DND-41 (cell line): ENCODE measurements around the gene PLPP1.

ENCODE experiments used
- ATAC-seq: fragments of 200-7000 bp; cut with Tn5 transposase; 3 replicates; pipeline ENCODE4 v1.9.1; 2021; ENCODE audit warnings: low read depth; ENCODE audit not compliant: insufficient read depth
- DNase-seq: peaks from one replicate; pipeline ENCODE4 v3.0.0-alpha.2; 2020
- H2AFZ ChIP-seq: 2 replicates; pipeline ENCODE4 v1.6.0; 2012; ENCODE audit warnings: low read depth, low read length
- H3K27ac ChIP-seq: 2 replicates; pipeline ENCODE4 v1.5.1; 2012; ENCODE audit warnings: low read length, inconsistent platforms
- H3K27me3 ChIP-seq: fragments of 200-600 bp; sonication (generic); 2 replicates; pipeline ENCODE4 v1.6.0; 2012; ENCODE audit warnings: low read length, mild to moderate bottlenecking, inconsistent platforms; ENCODE audit not compliant: insufficient read depth, poor library complexity
- H3K36me3 ChIP-seq: 2 replicates; pipeline ENCODE4 v1.5.1; 2012; ENCODE audit warnings: low read length, inconsistent platforms; ENCODE audit not compliant: insufficient read depth
- H3K4me1 ChIP-seq: 2 replicates; pipeline ENCODE4 v1.5.1; 2012; ENCODE audit warnings: mild to moderate bottlenecking, low read length; ENCODE audit not compliant: insufficient read depth
- H3K4me2 ChIP-seq: 2 replicates; pipeline ENCODE4 v1.6.0; 2012; ENCODE audit warnings: mild to moderate bottlenecking, moderate library complexity, low read length, inconsistent platforms; ENCODE audit not compliant: insufficient read depth
- H3K4me3 ChIP-seq, 2 experiments: fragments of 200-600 bp in 1 of 2; shearing (Covaris generic) in 1 of 2; 2 replicates each; pipeline ENCODE4 v1.5.1; 2012 to 2016; ENCODE audit warnings: inconsistent platforms in 2 of 2, low read length in 2 of 2, mild to moderate bottlenecking in 2 of 2, low read depth in 1 of 2, moderate library complexity in 1 of 2
- H3K79me2 ChIP-seq: 2 replicates; pipeline ENCODE4 v1.6.0; 2012; ENCODE audit warnings: low read length, inconsistent platforms; ENCODE audit not compliant: insufficient read depth
- H3K9ac ChIP-seq: 2 replicates; pipeline ENCODE4 v1.6.0; 2012; ENCODE audit warnings: low read depth, mild to moderate bottlenecking, inconsistent platforms, low read length, moderate library complexity
- H3K9me3 ChIP-seq: 2 replicates; pipeline ENCODE4 v1.5.1; 2012; ENCODE audit warnings: low read length, moderate library complexity, mild to moderate bottlenecking, inconsistent platforms; ENCODE audit not compliant: insufficient read depth, severe bottlenecking
- H4K20me1 ChIP-seq: 2 replicates; pipeline ENCODE4 v1.6.0; 2012; ENCODE audit warnings: low read length; ENCODE audit not compliant: insufficient read depth
- EZH2 ChIP-seq: IDR thresholded peaks from 3 replicates; pipeline ENCODE4 v1.6.1; 2012; ENCODE audit warnings: borderline replicate concordance, low read depth, mild to moderate bottlenecking, moderate library complexity, low read length, inconsistent platforms; ENCODE audit not compliant: severe bottlenecking
- TF ChIP-seq, protein P1 (sequence below): IDR thresholded peaks from 2 replicates; pipeline ENCODE4 v1.5.1; 2012; ENCODE audit warnings: borderline replicate concordance, low read length, moderate library complexity, mild to moderate bottlenecking; ENCODE audit not compliant: poor library complexity, severe bottlenecking; ENCODE audit errors: extremely low read depth

PLPP1 gene

DNA sequence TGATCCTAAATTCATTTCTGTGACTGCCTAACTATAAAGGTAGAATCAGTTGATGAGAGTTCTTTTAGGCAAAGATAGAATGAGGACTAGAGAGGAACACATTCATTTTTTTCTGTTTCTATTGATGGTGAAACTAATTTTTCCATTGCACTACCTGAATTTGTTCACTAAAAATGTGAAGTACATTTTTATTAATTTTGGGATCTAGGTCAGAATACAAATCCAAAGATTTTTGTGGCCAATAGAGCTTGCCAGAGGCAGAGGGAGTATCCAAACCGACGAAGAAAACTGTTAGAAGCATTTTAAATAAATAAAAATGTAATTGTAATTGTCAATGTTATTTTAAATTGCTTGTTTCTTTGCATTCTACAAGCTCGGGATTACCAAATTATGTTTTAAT is 148.9 kb downstream of the PLPP1 start:
- no peak for DNase-seq
- Histone ChIP-seq H3K79me2 (0 out of 2 replicates have a peak, but pooled peaks cover 4% of the 10 kb centered on the region), H3K4me1 (no peaks in the 10 kb centered on the region), H4K20me1 (no peaks in the 10 kb centered on the region), H3K9ac (no peak overlapping the region), H3K4me3 (no peak overlapping the region), H3K36me3 (peaks cover 65% of the 10 kb centered on the region), H3K27me3 (no peaks in the 10 kb centered on the region), H2AFZ (no peak overlapping the region), H3K27ac (no peak overlapping the region), H3K9me3 (peaks cover 7% of the 10 kb centered on the region), H3K4me2 (no peak overlapping the region)
- TF ChIP-seq, protein P1, sequence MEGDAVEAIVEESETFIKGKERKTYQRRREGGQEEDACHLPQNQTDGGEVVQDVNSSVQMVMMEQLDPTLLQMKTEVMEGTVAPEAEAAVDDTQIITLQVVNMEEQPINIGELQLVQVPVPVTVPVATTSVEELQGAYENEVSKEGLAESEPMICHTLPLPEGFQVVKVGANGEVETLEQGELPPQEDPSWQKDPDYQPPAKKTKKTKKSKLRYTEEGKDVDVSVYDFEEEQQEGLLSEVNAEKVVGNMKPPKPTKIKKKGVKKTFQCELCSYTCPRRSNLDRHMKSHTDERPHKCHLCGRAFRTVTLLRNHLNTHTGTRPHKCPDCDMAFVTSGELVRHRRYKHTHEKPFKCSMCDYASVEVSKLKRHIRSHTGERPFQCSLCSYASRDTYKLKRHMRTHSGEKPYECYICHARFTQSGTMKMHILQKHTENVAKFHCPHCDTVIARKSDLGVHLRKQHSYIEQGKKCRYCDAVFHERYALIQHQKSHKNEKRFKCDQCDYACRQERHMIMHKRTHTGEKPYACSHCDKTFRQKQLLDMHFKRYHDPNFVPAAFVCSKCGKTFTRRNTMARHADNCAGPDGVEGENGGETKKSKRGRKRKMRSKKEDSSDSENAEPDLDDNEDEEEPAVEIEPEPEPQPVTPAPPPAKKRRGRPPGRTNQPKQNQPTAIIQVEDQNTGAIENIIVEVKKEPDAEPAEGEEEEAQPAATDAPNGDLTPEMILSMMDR, result no peak
- TF ChIP-seq EZH2, result no peak
- ATAC-seq, result no peak

DNA sequence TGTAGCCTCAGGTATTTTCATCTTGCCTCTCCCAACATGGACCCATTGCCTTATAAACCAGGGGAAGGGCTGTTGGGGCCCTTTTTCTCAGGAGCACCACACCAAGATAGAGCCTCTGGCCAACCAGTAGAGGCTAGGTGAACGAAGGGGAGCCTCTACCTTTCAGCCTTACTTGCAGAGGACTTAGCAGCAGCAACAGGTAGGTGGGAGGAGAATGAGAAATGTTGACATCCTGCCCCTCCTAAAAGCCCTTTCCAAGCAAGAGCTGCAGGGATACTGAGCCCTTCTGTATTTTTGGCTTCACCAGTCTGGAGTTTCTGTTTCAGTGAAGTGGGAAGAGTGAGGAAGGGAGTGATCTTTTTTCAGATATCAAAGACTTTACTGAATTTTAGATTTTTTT is 149.5 kb downstream of the PLPP1 start:
- H3K9me3 ChIP-seq, result peaks cover 7% of the 10 kb centered on the region
- 0 out of 2 replicates have a peak, but pooled peaks cover 4% of the 10 kb centered on the region for H3K79me2 ChIP-seq
- H3K27me3 ChIP-seq, result no peaks in the 10 kb centered on the region
- H3K9ac ChIP-seq, result no peak overlapping the region
- H2AFZ ChIP-seq, result no peak overlapping the region
- no peaks in the 10 kb centered on the region for H4K20me1 ChIP-seq
- H3K4me3 ChIP-seq, result no peak overlapping the region
- peaks cover 66% of the 10 kb centered on the region for H3K36me3 ChIP-seq
- no peak overlapping the region for H3K4me2 ChIP-seq
- no peak for TF ChIP-seq EZH2
- TF ChIP-seq, protein P1, result no peak
- no peaks in the 10 kb centered on the region for H3K4me1 ChIP-seq
- no peak for ATAC-seq
- no peak overlapping the region for H3K27ac ChIP-seq
- no peak for DNase-seq

DNA sequence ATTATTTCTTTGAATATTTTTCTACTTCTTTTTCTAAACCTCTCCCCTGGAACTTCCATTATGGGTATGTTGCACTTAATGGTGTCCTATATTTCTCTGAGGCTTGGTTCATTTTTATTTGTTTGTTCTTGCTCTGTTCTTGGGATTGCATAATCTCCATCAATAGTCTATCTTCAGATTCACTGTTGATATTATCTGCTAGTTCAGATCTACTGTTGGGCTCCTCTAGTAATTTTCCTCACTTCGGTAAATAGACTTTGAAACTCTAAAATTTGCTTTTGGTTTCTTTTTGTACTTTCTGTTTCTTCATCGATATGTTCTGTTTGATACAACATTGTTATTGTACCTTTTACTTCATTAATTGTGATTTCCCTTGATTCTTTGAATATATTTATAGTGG is 150.7 kb downstream of the PLPP1 start:
- H3K36me3 ChIP-seq, result peaks cover 67% of the 10 kb centered on the region

More for the DNA sequence above, 150.7 kb downstream of the PLPP1 start:
- no peak for ATAC-seq
- Histone ChIP-seq H3K4me2 (no peak overlapping the region), H3K4me3 (no peak overlapping the region), H3K27me3 (no peaks in the 10 kb centered on the region), H2AFZ (no peak overlapping the region), H4K20me1 (no peaks in the 10 kb centered on the region), H3K27ac (no peak overlapping the region), H3K4me1 (no peaks in the 10 kb centered on the region), H3K9ac (no peak overlapping the region), H3K79me2 (0 out of 2 replicates have a peak, but pooled peaks cover 4% of the 10 kb centered on the region), H3K9me3 (peaks cover 7% of the 10 kb centered on the region)
- DNase-seq, result no peak
- TF ChIP-seq, protein P1, result no peak
- no peak for TF ChIP-seq EZH2
